ENCODE measurements around the gene ADNP.

DNA sequence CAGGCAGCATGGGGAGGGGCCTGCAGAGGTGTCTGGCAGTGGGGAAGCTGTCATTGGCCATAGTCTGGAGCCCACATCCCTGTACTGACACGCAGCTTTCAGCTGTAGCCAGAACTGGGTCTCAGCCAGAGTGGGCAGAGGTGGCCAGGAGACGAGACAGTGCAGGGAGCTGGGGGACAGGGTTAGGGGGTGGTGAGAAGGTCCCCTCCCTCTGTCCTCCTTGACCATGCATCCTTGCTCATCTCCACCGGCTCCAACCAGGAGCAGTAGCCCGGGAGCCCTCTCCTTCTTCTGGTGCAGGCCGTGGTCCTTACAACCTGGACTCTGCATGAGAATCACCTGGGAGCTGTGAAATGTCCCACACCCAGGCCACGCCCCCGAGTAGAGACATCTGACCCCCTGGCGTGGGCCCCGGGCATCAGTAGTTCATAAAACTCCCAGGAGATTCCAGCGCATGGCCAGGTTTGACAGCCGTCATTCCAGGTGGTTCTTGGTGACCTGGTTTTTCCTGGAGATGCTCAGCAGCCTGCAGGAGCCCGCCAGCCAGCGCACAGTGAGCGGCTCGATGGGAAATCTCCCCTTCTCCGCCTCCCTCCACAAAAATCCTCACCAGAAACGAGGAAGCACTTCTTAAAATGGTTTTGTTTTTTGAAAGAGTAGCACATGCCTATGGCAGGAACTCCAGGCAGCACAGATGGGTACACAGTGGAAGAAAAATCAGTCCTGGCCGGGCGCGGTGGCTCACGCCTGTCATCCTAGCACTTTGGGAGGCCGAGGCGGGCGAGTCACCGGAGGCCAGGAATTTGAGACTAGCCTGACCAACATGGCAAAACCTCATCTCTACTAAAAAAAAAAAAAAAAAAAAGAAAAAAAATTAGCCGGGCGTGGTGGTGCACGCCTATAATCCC, 56.2 kb downstream of the ADNP start:
- TF ChIP-seq, protein P1, sequence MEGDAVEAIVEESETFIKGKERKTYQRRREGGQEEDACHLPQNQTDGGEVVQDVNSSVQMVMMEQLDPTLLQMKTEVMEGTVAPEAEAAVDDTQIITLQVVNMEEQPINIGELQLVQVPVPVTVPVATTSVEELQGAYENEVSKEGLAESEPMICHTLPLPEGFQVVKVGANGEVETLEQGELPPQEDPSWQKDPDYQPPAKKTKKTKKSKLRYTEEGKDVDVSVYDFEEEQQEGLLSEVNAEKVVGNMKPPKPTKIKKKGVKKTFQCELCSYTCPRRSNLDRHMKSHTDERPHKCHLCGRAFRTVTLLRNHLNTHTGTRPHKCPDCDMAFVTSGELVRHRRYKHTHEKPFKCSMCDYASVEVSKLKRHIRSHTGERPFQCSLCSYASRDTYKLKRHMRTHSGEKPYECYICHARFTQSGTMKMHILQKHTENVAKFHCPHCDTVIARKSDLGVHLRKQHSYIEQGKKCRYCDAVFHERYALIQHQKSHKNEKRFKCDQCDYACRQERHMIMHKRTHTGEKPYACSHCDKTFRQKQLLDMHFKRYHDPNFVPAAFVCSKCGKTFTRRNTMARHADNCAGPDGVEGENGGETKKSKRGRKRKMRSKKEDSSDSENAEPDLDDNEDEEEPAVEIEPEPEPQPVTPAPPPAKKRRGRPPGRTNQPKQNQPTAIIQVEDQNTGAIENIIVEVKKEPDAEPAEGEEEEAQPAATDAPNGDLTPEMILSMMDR (conservative IDR thresholded peaks at IDR 0.05): no peak
- TF ChIP-seq ZFX (IDR thresholded peaks at IDR 0.05): no peak

All from C4-2B (cell line).